Astrocyte (in vitro differentiated cells and primary cell): ENCODE measurements around the gene SLC6A9. TPM values are rescaled to one million over a fixed set of nuclear protein-coding genes. Genes with fewer than 3 reads are reported as not detected.

Source experiments
- DNase-seq: peaks from one replicate; pipeline ENCODE4 v3.0.0-alpha.2; 2010; ENCODE audit warnings: low read depth
- FAIRE-seq: peaks from 2 replicates; lab custom pipeline; 2011; peaks lifted over from hg19 to GRCh38; lab: Jason Lieb, UNC
- H2AFZ ChIP-seq: 2 replicates; pipeline ENCODE4 v1.6.0; 2012; ENCODE audit warnings: low read depth, low read length, inconsistent platforms
- H3K27ac ChIP-seq: 2 replicates; pipeline ENCODE4 v1.5.1; 2011; ENCODE audit warnings: low read depth, low read length, inconsistent platforms
- H3K27me3 ChIP-seq: 2 replicates; pipeline ENCODE4 v1.6.0; 2011; ENCODE audit warnings: low read length, inconsistent platforms; ENCODE audit not compliant: insufficient read depth
- H3K36me3 ChIP-seq: 2 replicates; pipeline ENCODE4 v1.5.1; 2011; ENCODE audit warnings: low read length, inconsistent platforms; ENCODE audit not compliant: insufficient read depth
- H3K4me1 ChIP-seq: 2 replicates; pipeline ENCODE4 v1.5.1; 2011; ENCODE audit warnings: low read length, inconsistent platforms; ENCODE audit not compliant: insufficient read depth
- H3K4me2 ChIP-seq: 2 replicates; pipeline ENCODE4 v1.6.0; 2012; ENCODE audit warnings: low read length, inconsistent platforms
- H3K4me3 ChIP-seq: 2 replicates; pipeline ENCODE4 v1.5.1; 2011; ENCODE audit warnings: low read depth, mild to moderate bottlenecking, low read length, inconsistent platforms; ENCODE audit not compliant: insufficient read depth
- H3K79me2 ChIP-seq: 2 replicates; pipeline ENCODE4 v1.6.0; 2012; ENCODE audit warnings: mild to moderate bottlenecking, low read length, inconsistent platforms; ENCODE audit not compliant: insufficient read depth
- H3K9ac ChIP-seq: 2 replicates; pipeline ENCODE4 v1.6.0; 2012; ENCODE audit warnings: mild to moderate bottlenecking, low read length, inconsistent platforms
- H3K9me3 ChIP-seq: 2 replicates; pipeline ENCODE4 v1.5.1; 2012; ENCODE audit warnings: low read depth, mild to moderate bottlenecking, low read length, inconsistent platforms; ENCODE audit not compliant: insufficient read depth
- H4K20me1 ChIP-seq: 2 replicates; pipeline ENCODE4 v1.6.0; 2012; ENCODE audit warnings: low read length, inconsistent platforms; ENCODE audit not compliant: insufficient read depth
- H3K27ac Mint-ChIP-seq: one replicate; pipeline ENCODE4 v1.8.0; 2021; ENCODE audit warnings: mild to moderate bottlenecking, mixed read lengths; ENCODE audit not compliant: unreplicated experiment
- H3K27me3 Mint-ChIP-seq: one replicate; pipeline ENCODE4 v1.8.0; 2021; ENCODE audit warnings: low read depth, mixed read lengths; ENCODE audit not compliant: unreplicated experiment
- H3K36me3 Mint-ChIP-seq: one replicate; pipeline ENCODE4 v1.8.0; 2021; ENCODE audit warnings: low read depth, mixed read lengths; ENCODE audit not compliant: unreplicated experiment
- H3K4me1 Mint-ChIP-seq: one replicate; pipeline ENCODE4 v1.8.0; 2021; ENCODE audit warnings: low read depth, mixed read lengths; ENCODE audit not compliant: unreplicated experiment
- H3K4me3 Mint-ChIP-seq: one replicate; pipeline ENCODE4 v1.8.0; 2021; ENCODE audit warnings: mild to moderate bottlenecking, moderate library complexity, mixed read lengths; ENCODE audit not compliant: unreplicated experiment
- H3K9me3 Mint-ChIP-seq: one replicate; pipeline ENCODE4 v1.8.0; 2021; ENCODE audit warnings: mild to moderate bottlenecking, mixed read lengths; ENCODE audit not compliant: unreplicated experiment
- CTCF ChIP-seq: IDR thresholded peaks from 2 replicates; pipeline ENCODE4 v1.5.1; 2011; ENCODE audit warnings: low read depth, mild to moderate bottlenecking, inconsistent platforms, low read length, moderate library complexity; ENCODE audit not compliant: insufficient read depth
- EZH2 ChIP-seq: IDR thresholded peaks from 2 replicates; pipeline ENCODE4 v1.6.1; 2012; ENCODE audit warnings: mild to moderate bottlenecking, low read length, inconsistent platforms; ENCODE audit not compliant: insufficient read depth
- total RNA-seq: library from RNA; stranded (reverse); gene quantifications from 2 replicates; pipeline ENCODE4 v1.2.1, GENCODE V29; 2021

Gene SLC6A9
- total RNA-seq, 1 donor from 2014 or later, result 45.2 TPM

DNA sequence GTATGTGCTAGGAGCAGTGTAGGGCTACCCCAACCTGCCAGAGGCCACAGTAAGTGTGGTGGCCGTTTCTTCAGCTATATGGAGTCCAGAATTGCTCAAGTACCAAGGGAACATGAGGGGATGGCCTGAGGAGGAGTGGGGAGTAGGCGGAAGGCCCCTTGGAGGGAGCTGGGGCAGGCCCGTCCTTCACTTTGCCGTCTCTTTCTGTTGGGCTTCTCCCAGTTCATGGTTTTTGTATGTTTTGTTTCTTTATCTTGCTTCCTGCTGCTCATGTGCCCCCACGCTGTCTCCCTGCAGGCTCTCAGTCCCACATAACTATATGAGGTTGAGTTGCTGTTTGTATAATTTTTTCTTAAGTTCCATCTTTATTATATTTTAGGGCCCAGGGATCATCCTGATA, 67.4 kb downstream of the SLC6A9 start:
- Histone ChIP-seq H3K79me2 (no peaks in the 10 kb centered on the region), H3K27me3 (no peaks in the 10 kb centered on the region), H2AFZ (no peak overlapping the region), H3K4me1 (no peaks in the 10 kb centered on the region), H3K36me3 (no peaks in the 10 kb centered on the region), H4K20me1 (peaks cover 20% of the 10 kb centered on the region), H3K4me2 (no peak overlapping the region), H3K9ac (no peak overlapping the region), H3K27ac (no peak overlapping the region), H3K4me3 (no peak overlapping the region), H3K9me3 (no peaks in the 10 kb centered on the region)
- TF ChIP-seq EZH2, result no peak
- TF ChIP-seq CTCF, result no peak
- H3K4me3 Mint-ChIP-seq, result no peak overlapping the region
- no peaks in the 10 kb centered on the region for H3K4me1 Mint-ChIP-seq
- no peak for FAIRE-seq
- peaks cover 31% of the 10 kb centered on the region for H3K36me3 Mint-ChIP-seq
- H3K9me3 Mint-ChIP-seq, result no peaks in the 10 kb centered on the region
- no peak overlapping the region for H3K27ac Mint-ChIP-seq
- no peak for DNase-seq
- no peaks in the 10 kb centered on the region for H3K27me3 Mint-ChIP-seq

- no peak for FAIRE-seq
- no peaks in the 10 kb centered on the region for H3K9me3 ChIP-seq
- TF ChIP-seq EZH2 (no peak), CTCF (no peak)
Observed at GRCh38 chr1:43963006-43963405, 68.3 kb downstream of the SLC6A9 start.

DNA sequence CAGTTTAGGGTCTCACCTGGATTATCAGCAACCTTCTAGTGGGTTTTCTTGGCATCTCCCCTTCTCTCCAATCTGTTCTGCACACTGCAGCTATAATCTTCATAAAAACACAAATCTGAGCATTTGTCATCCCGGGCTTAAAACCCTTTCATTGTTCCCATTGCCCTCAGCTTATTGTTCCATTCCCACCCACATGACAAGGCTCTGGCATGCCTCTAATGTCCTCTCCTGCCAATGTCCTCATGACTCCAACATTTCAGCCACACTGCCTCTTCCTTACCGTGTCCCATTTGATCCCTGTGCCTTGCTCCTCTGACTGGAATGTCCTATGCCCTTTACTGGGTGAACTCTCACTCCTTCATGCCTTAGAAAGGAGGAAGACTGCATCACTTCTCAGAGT, 68.9 kb downstream of the SLC6A9 start:
- DNase-seq (no peak), FAIRE-seq (no peak)
- Histone ChIP-seq H3K79me2 (no peaks in the 10 kb centered on the region), H3K9ac (no peak overlapping the region), H3K9me3 (no peaks in the 10 kb centered on the region), H3K4me2 (no peak overlapping the region), H3K27me3 (no peaks in the 10 kb centered on the region), H3K27ac (no peak overlapping the region), H3K36me3 (no peaks in the 10 kb centered on the region), H4K20me1 (peaks cover 20% of the 10 kb centered on the region), H2AFZ (no peak overlapping the region), H3K4me1 (no peaks in the 10 kb centered on the region), H3K4me3 (no peak overlapping the region)
- Mint-ChIP-seq H3K4me1 (no peaks in the 10 kb centered on the region), H3K27me3 (no peaks in the 10 kb centered on the region), H3K9me3 (peaks cover 1% of the 10 kb centered on the region), H3K27ac (no peak overlapping the region), H3K36me3 (peaks cover 34% of the 10 kb centered on the region), H3K4me3 (no peak overlapping the region)
- TF ChIP-seq EZH2 (no peak), CTCF (no peak)

More at GRCh38 chr1:43963006-43963405, 68.3 kb downstream of the SLC6A9 start:
- Histone ChIP-seq H3K4me3 (no peak overlapping the region), H3K4me1 (no peaks in the 10 kb centered on the region), H2AFZ (no peak overlapping the region), H3K27me3 (no peaks in the 10 kb centered on the region), H3K9ac (no peak overlapping the region), H4K20me1 (peaks cover 20% of the 10 kb centered on the region), H3K4me2 (no peak overlapping the region), H3K79me2 (no peaks in the 10 kb centered on the region), H3K36me3 (no peaks in the 10 kb centered on the region), H3K27ac (no peak overlapping the region)
- Mint-ChIP-seq H3K9me3 (peaks cover 1% of the 10 kb centered on the region), H3K27ac (no peak overlapping the region), H3K4me1 (no peaks in the 10 kb centered on the region), H3K27me3 (no peaks in the 10 kb centered on the region), H3K36me3 (peaks cover 39% of the 10 kb centered on the region), H3K4me3 (no peak overlapping the region)
- DNase-seq, result no peak
